WI38 (cell line): ENCODE results near the gene SDF4.

Source experiments
- H3K4me3 ChIP-seq: 2 replicates; pipeline ENCODE4 v1.5.1; 2011; ENCODE audit warnings: low read depth, mild to moderate bottlenecking, control low read depth, low read length
- CTCF ChIP-seq: IDR thresholded peaks from 2 replicates; pipeline ENCODE4 v1.5.1; 2012; ENCODE audit warnings: low read depth, mild to moderate bottlenecking, control low read depth, low read length

Gene SDF4, protein sequence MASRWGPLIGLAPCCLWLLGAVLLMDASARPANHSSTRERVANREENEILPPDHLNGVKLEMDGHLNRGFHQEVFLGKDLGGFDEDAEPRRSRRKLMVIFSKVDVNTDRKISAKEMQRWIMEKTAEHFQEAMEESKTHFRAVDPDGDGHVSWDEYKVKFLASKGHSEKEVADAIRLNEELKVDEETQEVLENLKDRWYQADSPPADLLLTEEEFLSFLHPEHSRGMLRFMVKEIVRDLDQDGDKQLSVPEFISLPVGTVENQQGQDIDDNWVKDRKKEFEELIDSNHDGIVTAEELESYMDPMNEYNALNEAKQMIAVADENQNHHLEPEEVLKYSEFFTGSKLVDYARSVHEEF

GRCh38 chr1:1231400-1232207, at the start of gene SDF4:
Gene SDF4, minus strand, starts transcription at chr1:1232001. Its CDS starts 3,229 bp downstream, at chr1:1228772.
- no peak for TF ChIP-seq CTCF
- H3K4me3 ChIP-seq, result peak within 1 kb of the TSS; percentile 88

DNA sequence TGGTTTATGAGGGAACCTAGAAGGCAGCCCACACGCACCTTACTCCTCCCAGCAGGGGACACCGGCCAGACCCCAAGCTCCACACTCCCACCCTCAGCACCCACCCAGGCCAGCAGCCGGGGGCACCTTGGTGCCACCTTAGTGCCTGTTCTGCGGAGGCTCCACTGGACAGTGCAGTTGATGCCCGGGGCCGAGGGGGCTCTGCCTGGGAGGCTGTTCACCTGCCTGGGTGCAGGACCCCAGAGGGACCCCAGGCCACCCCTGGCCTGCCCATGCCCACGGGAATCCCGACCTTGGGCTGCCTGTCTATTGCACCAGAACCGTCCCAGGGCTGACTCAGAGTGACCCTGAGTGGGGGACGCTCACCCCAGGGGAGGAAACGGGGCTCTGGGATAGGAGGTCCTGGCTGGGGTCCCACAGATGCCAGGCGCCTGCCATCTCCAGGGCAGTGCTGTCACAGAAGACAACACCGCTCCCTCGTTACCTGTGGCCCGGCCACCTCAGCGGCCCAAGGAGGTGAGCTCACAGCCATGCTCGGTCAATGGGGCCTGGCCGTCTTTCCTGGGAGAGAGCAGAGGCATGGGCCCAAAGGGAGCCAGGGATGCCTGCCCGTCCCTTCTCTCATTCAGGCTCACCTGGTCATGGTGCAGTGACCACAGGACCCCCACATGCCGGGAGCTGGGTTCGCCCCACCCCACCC, 49.1 kb upstream of the SDF4 start:
- no peak overlapping the region for H3K4me3 ChIP-seq
- no peak for TF ChIP-seq CTCF

DNA sequence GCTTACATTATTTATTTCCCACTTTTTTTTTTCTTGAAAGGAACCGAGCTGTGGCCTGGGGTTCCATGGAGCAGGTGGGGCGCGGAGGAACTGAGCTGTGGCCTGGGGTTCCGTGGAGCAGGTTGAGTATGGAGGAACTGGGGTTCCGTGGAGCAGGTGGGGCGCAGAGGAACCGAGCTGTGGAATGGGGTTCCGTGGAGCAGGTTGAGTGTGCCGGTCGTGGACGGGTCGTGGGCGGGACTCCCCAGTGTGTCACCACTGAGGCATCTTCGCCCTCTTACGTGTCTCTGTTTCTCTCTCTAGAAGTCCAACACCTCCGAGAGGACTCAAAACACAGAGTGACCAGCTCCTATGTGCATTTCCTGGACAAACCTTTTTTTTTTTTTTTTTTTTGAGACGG, 47.2 kb upstream of the SDF4 start:
- H3K4me3 ChIP-seq, result no peak overlapping the region
- TF ChIP-seq CTCF, result no peak

- H3K4me3 ChIP-seq, result no peak overlapping the region
- TF ChIP-seq CTCF, result no peak
Observed at GRCh38 chr1:1278620-1279019, 46.8 kb upstream of the SDF4 start.

- TF ChIP-seq CTCF, result no peak
- H3K4me3 ChIP-seq, result no peak overlapping the region
Observed at GRCh38 chr1:1275836-1276235, 44.0 kb upstream of the SDF4 start.

DNA sequence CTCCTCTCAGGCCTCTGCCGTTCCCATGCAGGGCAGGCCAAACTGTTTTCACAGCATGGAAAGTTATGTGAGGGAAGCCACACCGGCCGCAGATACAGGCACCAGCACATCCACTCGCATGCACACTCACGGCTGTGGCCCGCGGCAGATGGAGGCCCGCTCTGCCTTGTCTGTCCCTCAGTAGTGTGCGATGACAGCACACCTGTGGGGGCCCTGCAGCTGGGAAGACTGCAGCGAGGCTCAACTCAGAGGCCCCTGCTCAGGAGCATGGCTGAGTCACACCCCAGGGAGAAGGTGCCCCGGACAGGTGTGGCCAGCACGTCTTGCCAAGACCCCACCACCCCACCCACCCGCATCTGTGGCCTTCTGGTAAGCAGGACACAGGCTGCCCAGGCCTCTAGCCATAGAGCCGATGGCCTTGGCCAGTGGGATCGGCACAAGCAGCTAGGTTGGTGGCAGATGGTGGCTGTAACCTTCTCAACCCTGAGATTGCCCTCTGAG, 43.2 kb upstream of the SDF4 start:
- TF ChIP-seq CTCF, result no peak
- H3K4me3 ChIP-seq, result peak overlapping the region; percentile 68
